Measurements from ENCODE around the gene ANXA4. TPM values are rescaled to one million over a fixed set of nuclear protein-coding genes. Genes with fewer than 3 reads are reported as not detected.

ANXA4 gene
- total and polyA plus RNA-seq, 2 experiments from 2014 or later: 6.7 to 11.5 TPM

DNA sequence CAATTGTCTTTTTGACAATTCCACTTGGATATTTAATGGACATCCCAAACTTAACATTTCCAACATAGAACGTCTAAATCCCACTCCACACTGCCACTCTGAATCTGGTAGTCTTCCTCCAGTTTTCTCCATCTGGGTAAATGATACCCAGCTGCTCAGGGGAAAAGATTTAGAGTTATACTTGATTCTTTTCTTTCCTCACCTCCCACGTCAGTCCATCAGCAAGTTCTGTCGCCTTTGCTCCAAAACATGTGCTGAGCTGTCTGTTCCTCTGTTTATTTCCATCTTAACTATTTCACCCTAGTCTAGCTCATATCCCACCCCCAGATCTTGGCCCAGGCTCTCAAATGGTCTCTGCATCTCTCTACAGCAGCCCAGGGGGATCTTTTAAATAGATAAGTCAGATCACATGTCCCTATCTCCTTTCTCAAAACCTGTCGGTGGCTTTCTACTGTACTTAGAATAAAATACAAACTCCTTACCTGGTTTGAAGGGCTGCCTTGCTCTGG, 44.2 kb downstream of the ANXA4 start (continued):
- TF ChIP-seq, protein P1, sequence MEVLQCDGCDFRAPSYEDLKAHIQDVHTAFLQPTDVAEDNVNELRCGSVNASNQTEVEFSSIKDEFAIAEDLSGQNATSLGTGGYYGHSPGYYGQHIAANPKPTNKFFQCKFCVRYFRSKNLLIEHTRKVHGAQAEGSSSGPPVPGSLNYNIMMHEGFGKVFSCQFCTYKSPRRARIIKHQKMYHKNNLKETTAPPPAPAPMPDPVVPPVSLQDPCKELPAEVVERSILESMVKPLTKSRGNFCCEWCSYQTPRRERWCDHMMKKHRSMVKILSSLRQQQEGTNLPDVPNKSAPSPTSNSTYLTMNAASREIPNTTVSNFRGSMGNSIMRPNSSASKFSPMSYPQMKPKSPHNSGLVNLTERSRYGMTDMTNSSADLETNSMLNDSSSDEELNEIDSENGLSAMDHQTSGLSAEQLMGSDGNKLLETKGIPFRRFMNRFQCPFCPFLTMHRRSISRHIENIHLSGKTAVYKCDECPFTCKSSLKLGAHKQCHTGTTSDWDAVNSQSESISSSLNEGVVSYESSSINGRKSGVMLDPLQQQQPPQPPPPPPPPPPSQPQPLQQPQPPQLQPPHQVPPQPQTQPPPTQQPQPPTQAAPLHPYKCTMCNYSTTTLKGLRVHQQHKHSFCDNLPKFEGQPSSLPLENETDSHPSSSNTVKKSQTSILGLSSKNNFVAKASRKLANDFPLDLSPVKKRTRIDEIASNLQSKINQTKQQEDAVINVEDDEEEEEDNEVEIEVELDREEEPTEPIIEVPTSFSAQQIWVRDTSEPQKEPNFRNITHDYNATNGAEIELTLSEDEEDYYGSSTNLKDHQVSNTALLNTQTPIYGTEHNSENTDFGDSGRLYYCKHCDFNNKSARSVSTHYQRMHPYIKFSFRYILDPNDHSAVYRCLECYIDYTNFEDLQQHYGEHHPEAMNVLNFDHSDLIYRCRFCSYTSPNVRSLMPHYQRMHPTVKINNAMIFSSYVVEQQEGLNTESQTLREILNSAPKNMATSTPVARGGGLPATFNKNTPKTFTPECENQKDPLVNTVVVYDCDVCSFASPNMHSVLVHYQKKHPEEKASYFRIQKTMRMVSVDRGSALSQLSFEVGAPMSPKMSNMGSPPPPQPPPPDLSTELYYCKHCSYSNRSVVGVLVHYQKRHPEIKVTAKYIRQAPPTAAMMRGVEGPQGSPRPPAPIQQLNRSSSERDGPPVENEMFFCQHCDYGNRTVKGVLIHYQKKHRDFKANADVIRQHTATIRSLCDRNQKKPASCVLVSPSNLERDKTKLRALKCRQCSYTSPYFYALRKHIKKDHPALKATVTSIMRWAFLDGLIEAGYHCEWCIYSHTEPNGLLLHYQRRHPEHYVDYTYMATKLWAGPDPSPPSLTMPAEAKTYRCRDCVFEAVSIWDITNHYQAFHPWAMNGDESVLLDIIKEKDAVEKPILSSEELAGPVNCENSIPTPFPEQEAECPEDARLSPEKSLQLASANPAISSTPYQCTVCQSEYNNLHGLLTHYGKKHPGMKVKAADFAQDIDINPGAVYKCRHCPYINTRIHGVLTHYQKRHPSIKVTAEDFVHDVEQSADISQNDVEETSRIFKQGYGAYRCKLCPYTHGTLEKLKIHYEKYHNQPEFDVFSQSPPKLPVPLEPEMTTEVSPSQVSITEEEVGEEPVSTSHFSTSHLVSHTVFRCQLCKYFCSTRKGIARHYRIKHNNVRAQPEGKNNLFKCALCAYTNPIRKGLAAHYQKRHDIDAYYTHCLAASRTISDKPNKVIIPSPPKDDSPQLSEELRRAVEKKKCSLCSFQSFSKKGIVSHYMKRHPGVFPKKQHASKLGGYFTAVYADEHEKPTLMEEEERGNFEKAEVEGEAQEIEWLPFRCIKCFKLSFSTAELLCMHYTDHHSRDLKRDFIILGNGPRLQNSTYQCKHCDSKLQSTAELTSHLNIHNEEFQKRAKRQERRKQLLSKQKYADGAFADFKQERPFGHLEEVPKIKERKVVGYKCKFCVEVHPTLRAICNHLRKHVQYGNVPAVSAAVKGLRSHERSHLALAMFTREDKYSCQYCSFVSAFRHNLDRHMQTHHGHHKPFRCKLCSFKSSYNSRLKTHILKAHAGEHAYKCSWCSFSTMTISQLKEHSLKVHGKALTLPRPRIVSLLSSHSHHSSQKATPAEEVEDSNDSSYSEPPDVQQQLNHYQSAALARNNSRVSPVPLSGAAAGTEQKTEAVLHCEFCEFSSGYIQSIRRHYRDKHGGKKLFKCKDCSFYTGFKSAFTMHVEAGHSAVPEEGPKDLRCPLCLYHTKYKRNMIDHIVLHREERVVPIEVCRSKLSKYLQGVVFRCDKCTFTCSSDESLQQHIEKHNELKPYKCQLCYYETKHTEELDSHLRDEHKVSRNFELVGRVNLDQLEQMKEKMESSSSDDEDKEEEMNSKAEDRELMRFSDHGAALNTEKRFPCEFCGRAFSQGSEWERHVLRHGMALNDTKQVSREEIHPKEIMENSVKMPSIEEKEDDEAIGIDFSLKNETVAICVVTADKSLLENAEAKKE (CRISPR knock-in tag; IDR thresholded peaks at IDR 0.05): no peak
- TF ChIP-seq CREB1 (CRISPR knock-in tag; IDR thresholded peaks at IDR 0.05; ENCODE audit: low read depth): no peak
- TF ChIP-seq, protein P2, sequence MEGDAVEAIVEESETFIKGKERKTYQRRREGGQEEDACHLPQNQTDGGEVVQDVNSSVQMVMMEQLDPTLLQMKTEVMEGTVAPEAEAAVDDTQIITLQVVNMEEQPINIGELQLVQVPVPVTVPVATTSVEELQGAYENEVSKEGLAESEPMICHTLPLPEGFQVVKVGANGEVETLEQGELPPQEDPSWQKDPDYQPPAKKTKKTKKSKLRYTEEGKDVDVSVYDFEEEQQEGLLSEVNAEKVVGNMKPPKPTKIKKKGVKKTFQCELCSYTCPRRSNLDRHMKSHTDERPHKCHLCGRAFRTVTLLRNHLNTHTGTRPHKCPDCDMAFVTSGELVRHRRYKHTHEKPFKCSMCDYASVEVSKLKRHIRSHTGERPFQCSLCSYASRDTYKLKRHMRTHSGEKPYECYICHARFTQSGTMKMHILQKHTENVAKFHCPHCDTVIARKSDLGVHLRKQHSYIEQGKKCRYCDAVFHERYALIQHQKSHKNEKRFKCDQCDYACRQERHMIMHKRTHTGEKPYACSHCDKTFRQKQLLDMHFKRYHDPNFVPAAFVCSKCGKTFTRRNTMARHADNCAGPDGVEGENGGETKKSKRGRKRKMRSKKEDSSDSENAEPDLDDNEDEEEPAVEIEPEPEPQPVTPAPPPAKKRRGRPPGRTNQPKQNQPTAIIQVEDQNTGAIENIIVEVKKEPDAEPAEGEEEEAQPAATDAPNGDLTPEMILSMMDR (conservative IDR thresholded peaks at IDR 0.05; ENCODE audit: low read depth in 2 of 2): no peak
- TF ChIP-seq, protein P3, sequence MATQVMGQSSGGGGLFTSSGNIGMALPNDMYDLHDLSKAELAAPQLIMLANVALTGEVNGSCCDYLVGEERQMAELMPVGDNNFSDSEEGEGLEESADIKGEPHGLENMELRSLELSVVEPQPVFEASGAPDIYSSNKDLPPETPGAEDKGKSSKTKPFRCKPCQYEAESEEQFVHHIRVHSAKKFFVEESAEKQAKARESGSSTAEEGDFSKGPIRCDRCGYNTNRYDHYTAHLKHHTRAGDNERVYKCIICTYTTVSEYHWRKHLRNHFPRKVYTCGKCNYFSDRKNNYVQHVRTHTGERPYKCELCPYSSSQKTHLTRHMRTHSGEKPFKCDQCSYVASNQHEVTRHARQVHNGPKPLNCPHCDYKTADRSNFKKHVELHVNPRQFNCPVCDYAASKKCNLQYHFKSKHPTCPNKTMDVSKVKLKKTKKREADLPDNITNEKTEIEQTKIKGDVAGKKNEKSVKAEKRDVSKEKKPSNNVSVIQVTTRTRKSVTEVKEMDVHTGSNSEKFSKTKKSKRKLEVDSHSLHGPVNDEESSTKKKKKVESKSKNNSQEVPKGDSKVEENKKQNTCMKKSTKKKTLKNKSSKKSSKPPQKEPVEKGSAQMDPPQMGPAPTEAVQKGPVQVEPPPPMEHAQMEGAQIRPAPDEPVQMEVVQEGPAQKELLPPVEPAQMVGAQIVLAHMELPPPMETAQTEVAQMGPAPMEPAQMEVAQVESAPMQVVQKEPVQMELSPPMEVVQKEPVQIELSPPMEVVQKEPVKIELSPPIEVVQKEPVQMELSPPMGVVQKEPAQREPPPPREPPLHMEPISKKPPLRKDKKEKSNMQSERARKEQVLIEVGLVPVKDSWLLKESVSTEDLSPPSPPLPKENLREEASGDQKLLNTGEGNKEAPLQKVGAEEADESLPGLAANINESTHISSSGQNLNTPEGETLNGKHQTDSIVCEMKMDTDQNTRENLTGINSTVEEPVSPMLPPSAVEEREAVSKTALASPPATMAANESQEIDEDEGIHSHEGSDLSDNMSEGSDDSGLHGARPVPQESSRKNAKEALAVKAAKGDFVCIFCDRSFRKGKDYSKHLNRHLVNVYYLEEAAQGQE (IDR thresholded peaks at IDR 0.05; ENCODE audit: unreplicated experiment): no peak
- TF ChIP-seq POLR2AphosphoS5 (IDR thresholded peaks at IDR 0.05; ENCODE audit: low read depth): no peak
